ENCODE data around the gene PICK1. TPM values are rescaled to one million over a fixed set of nuclear protein-coding genes. Genes with fewer than 3 reads are reported as not detected.

The PICK1 gene
- total RNA-seq, 1 donor from 2014 or later, result 10.7 TPM

- no peak overlapping the region for H3K9ac ChIP-seq
- H2AFZ ChIP-seq (replicated peaks), result no peak overlapping the region
- Mint-ChIP-seq H3K27me3 (ENCODE audit: insufficient read depth, low read depth) (peaks cover 12% of the 10 kb centered on the region), H3K9me3 (peaks cover 2% of the 10 kb centered on the region), H3K36me3 (no peaks in the 10 kb centered on the region), H3K27ac (peak overlapping the region; percentile 44), H3K4me3 (peak overlapping the region; percentile 34), H3K4me1 (peaks cover 7% of the 10 kb centered on the region)
- no peak overlapping the region for H3K4me3 ChIP-seq
- no peak overlapping the region for H3K27ac ChIP-seq
- H3K9me3 ChIP-seq (ENCODE audit: low read depth), result no peaks in the 10 kb centered on the region
- peaks cover 13% of the 10 kb centered on the region for H3F3A ChIP-seq (ENCODE audit: low read depth)
- no peak for DNase-seq (ENCODE audit: low spot score)
- no peak overlapping the region for H3K4me2 ChIP-seq
- H3K36me3 ChIP-seq, result no peaks in the 10 kb centered on the region
- H3K27me3 ChIP-seq, result no peaks in the 10 kb centered on the region
- H3K4me1 ChIP-seq, result peaks cover 5% of the 10 kb centered on the region
- TF ChIP-seq EZH2 (IDR thresholded peaks at IDR 0.05), result no peak
- TF ChIP-seq CTCF (IDR thresholded peaks at IDR 0.05), result no peak
- no peaks in the 10 kb centered on the region for H4K20me1 ChIP-seq (ENCODE audit: low read depth)
- no peaks in the 10 kb centered on the region for H3K79me2 ChIP-seq (ENCODE audit: low read depth)
Measured at GRCh38 chr22:38107692-38108515, 50.7 kb downstream of the PICK1 start.

GRCh38 chr22:38108561-38109319, 51.5 kb downstream of the PICK1 start:
- TF ChIP-seq EZH2 (IDR thresholded peaks at IDR 0.05), result no peak
- no peak for TF ChIP-seq CTCF (IDR thresholded peaks at IDR 0.05)
- no peak for TF ChIP-seq EZH2phosphoT487 (IDR thresholded peaks at IDR 0.05)
- peaks cover 14% of the 10 kb centered on the region for H3K27me3 Mint-ChIP-seq (ENCODE audit: insufficient read depth, low read depth)
- Histone ChIP-seq H3K4me2 (no peak overlapping the region), H3K9ac (no peak overlapping the region), H3K27ac (no peak overlapping the region), H3K9me3 (ENCODE audit: low read depth) (no peaks in the 10 kb centered on the region), H4K20me1 (ENCODE audit: low read depth) (no peaks in the 10 kb centered on the region), H3K4me3 (no peak overlapping the region), H2AFZ (replicated peaks) (no peak overlapping the region), H3K4me1 (peaks cover 5% of the 10 kb centered on the region), H3K79me2 (ENCODE audit: low read depth) (no peaks in the 10 kb centered on the region), H3F3A (ENCODE audit: low read depth) (peaks cover 10% of the 10 kb centered on the region), H3K36me3 (no peaks in the 10 kb centered on the region), H3K27me3 (no peaks in the 10 kb centered on the region)
- H3K27ac Mint-ChIP-seq, result peak overlapping the region; percentile 44
- peaks cover 2% of the 10 kb centered on the region for H3K9me3 Mint-ChIP-seq
- H3K4me3 Mint-ChIP-seq, result peak overlapping the region; percentile 34
- peaks cover 9% of the 10 kb centered on the region for H3K4me1 Mint-ChIP-seq
- no peak for DNase-seq (ENCODE audit: low spot score)
- H3K36me3 Mint-ChIP-seq, result no peaks in the 10 kb centered on the region

- H3K4me1 Mint-ChIP-seq, result peaks cover 11% of the 10 kb centered on the region
- no peaks in the 10 kb centered on the region for H3K9me3 ChIP-seq (ENCODE audit: low read depth)
- H3K4me1 ChIP-seq, result peaks cover 5% of the 10 kb centered on the region
- H3K4me3 Mint-ChIP-seq, result peak overlapping the region; percentile 33
- no peaks in the 10 kb centered on the region for H3K36me3 Mint-ChIP-seq
- no peaks in the 10 kb centered on the region for H4K20me1 ChIP-seq (ENCODE audit: low read depth)
- H3K79me2 ChIP-seq (ENCODE audit: low read depth), result no peaks in the 10 kb centered on the region
- no peak overlapping the region for H3K4me2 ChIP-seq
- H3F3A ChIP-seq (ENCODE audit: low read depth), result peaks cover 8% of the 10 kb centered on the region
- H3K27me3 Mint-ChIP-seq (ENCODE audit: insufficient read depth, low read depth), result peaks cover 14% of the 10 kb centered on the region
- DNase-seq (ENCODE audit: low spot score), result peak; percentile 31
- H3K9ac ChIP-seq, result no peak overlapping the region
- no peak overlapping the region for H3K27ac Mint-ChIP-seq
- no peak overlapping the region for H3K4me3 ChIP-seq
- TF ChIP-seq CTCF (IDR thresholded peaks at IDR 0.05) (no peak), EZH2 (IDR thresholded peaks at IDR 0.05) (no peak), EZH2phosphoT487 (IDR thresholded peaks at IDR 0.05) (no peak)
- H3K27me3 ChIP-seq, result no peaks in the 10 kb centered on the region
- no peak overlapping the region for H3K27ac ChIP-seq
- H3K36me3 ChIP-seq, result no peaks in the 10 kb centered on the region
- no peak overlapping the region for H2AFZ ChIP-seq (replicated peaks)
- peaks cover 2% of the 10 kb centered on the region for H3K9me3 Mint-ChIP-seq
Measured at GRCh38 chr22:38109371-38110001, 52.3 kb downstream of the PICK1 start.

Data from neural progenitor cell (in vitro differentiated cells).